GM12801 (cell line): ENCODE results near the gene GPS2.

Experiments used
- CTCF ChIP-seq: IDR thresholded peaks from one replicate; pipeline ENCODE4 v1.5.1; 2011; ENCODE audit warnings: control low read depth; ENCODE audit not compliant: insufficient read length; ENCODE audit errors: extremely low read depth

Gene GPS2, protein sequence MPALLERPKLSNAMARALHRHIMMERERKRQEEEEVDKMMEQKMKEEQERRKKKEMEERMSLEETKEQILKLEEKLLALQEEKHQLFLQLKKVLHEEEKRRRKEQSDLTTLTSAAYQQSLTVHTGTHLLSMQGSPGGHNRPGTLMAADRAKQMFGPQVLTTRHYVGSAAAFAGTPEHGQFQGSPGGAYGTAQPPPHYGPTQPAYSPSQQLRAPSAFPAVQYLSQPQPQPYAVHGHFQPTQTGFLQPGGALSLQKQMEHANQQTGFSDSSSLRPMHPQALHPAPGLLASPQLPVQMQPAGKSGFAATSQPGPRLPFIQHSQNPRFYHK

DNA sequence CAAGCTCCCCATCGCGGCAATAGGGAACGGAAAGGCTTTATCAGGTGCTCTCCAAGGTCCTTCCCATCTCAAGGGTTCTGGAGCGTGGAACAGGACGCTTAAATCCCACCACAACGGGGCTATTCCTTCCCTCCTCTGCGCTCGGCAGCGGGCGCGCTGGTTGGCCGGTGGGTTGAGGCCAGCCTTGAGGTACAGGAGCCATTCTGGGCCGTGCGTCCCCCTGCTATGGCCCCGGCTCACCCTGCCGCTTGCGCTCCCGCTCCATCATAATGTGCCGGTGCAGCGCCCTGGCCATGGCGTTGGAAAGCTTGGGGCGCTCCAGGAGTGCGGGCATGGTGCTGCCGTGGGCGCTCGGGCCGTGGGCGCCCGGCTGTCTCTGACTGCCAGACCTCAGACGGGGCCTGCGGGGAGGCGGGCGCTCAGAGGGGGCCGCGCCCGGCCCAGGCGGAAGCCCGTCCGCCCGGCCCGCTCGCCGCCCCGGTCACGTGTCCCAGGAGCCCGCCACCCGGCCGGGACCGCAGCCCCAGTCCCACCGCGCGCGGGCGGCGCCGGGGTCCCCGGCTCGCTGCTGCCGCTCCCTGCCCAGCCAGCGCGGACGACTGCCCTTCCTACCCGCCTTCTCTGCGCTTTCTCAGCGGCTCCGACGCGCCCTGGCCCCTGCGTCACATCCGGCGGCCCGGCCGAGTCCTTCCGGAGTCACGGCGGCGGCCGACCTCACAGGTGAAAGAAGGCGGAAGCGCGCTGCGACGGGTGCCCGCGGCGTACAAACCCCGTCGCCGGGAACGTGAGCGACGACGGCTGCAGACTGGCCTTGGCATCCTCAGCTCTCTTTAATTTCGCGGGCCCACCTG is at the start of gene GPS2:
Gene GPS2, minus strand, starts transcription at position 642 of the 851 bp plus-strand sequence. Its CDS starts 308 bp downstream, at position 334.
- TF ChIP-seq CTCF, result no peak

- TF ChIP-seq CTCF, result no peak
Observed at GRCh38 chr17:7363311-7363710, 48.2 kb upstream of the GPS2 start.

DNA sequence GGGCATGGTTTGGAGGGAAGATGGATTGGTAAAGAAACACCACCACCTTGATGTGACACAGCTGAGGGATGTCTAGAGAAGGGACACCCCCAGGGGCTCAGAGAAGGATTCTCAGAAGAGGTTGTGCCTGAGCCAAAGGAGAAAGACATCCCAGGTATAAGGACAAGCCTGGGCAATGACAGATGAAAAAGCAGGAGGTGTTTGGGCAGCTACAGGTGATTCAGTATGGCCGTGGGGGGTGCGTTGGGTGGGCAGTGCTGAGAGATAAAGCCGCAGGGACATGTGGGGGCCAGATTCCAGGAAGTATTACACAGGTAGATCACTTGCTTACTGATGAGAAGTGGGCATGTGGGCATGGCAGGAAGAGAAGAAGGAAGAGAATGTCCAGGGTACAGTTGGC is 46.7 kb upstream of the GPS2 start:
- no peak for TF ChIP-seq CTCF

GRCh38 chr17:7357381-7357780 is 42.2 kb upstream of the GPS2 start:
- no peak for TF ChIP-seq CTCF

DNA sequence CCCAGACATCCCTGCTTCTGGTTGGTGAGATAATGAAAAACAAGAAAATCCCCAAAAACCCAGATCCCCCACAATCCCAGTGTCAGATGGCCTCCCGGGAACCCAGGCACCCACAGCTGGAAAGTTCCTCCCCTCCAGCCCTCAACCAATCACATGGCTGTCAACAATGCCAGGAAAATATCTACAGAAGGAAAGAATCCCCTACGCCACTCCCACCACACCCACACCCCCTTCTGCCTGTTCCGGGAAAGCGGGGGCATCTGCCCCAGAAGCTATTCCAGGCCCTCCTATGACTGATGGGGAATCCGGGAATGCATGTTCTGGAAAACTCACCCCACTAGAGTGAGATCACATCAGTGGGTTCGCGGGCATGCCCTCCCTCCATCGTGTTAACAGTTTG is 41.6 kb upstream of the GPS2 start:
- TF ChIP-seq CTCF, result no peak

GRCh38 chr17:7356072-7356549 is 41.0 kb upstream of the GPS2 start:
- no peak for TF ChIP-seq CTCF

DNA sequence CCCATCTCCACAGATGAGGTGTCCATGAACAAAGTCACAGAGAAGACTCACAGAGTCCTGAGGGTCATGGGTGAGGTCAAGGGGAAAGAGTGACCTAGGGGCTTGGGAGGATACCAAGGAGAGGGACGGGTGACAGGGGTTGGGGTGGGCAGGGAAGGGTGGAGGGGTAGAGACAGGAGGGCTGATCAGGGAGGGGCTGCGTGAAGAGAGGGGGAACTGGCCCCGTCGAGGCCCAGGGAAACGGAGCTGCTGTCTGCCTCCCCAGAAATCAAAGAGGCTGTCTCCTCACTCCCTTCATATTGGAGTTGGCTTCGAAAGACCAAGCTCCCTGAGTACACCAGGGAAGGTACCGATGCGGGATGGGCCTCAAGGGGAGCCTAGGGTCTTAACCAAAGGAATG is 40.4 kb upstream of the GPS2 start:
- TF ChIP-seq CTCF, result no peak
